ENCODE results near the gene NLK.
"Not testable (repeated sequence)": the region's sequence is repeated elsewhere in the genome, so short reads cannot be mapped to it uniquely, and the experiment has no call there.

The NLK gene

GRCh38 chr17:28074010-28074409 lies 31.5 kb downstream of the NLK start:
- DNase-seq: no peak

- no peak for DNase-seq
Measured at GRCh38 chr17:28076144-28076543, 33.7 kb downstream of the NLK start.

- not testable (repeated sequence) for DNase-seq
Measured at GRCh38 chr17:28077140-28077539, 34.7 kb downstream of the NLK start.

- peak; percentile 7 to 43 (median 38) for DNase-seq
Measured at GRCh38 chr17:28078341-28079229, 36.1 kb downstream of the NLK start.

GRCh38 chr17:28081467-28081866 lies 39.0 kb downstream of the NLK start:
- no peak for DNase-seq

GRCh38 chr17:28085766-28086165 lies 43.3 kb downstream of the NLK start:
- DNase-seq: no peak

- DNase-seq: peak in 1 of 3 donors; percentile 24
Measured at GRCh38 chr17:28086519-28086918, 44.0 kb downstream of the NLK start.

- no peak for DNase-seq
Measured at GRCh38 chr17:28087743-28088142, 45.3 kb downstream of the NLK start.

GRCh38 chr17:28090551-28090950 lies 48.1 kb downstream of the NLK start:
- no peak for DNase-seq

GRCh38 chr17:28092088-28092487 lies 49.6 kb downstream of the NLK start:
- no peak for DNase-seq

- no peak for DNase-seq
Measured at GRCh38 chr17:28093999-28094716, 51.7 kb downstream of the NLK start.

GRCh38 chr17:28096756-28097155 lies 54.3 kb downstream of the NLK start:
- DNase-seq: no peak

- DNase-seq: no peak
Measured at GRCh38 chr17:28097254-28097653, 54.8 kb downstream of the NLK start.

GRCh38 chr17:28097901-28098300 lies 55.4 kb downstream of the NLK start:
- no peak for DNase-seq

GRCh38 chr17:28098591-28098990 lies 56.1 kb downstream of the NLK start:
- not testable (repeated sequence) for DNase-seq

GRCh38 chr17:28100251-28100650 lies 57.8 kb downstream of the NLK start:
- DNase-seq: no peak

- DNase-seq: no peak
Measured at GRCh38 chr17:28100936-28101335, 58.5 kb downstream of the NLK start.

- no peak for DNase-seq
Measured at GRCh38 chr17:28101919-28102318, 59.4 kb downstream of the NLK start.

- no peak for DNase-seq
Measured at GRCh38 chr17:28105501-28105900, 63.0 kb downstream of the NLK start.

GRCh38 chr17:28110184-28110583 lies 67.7 kb downstream of the NLK start:
- DNase-seq: no peak

- DNase-seq: no peak
Measured at GRCh38 chr17:28112181-28112580, 69.7 kb downstream of the NLK start.

- no peak for DNase-seq
Measured at GRCh38 chr17:28112606-28113005, 70.1 kb downstream of the NLK start.

- DNase-seq: no peak
Measured at GRCh38 chr17:28113269-28113668, 70.8 kb downstream of the NLK start.

- DNase-seq: no peak
Measured at GRCh38 chr17:28115046-28115445, 72.6 kb downstream of the NLK start.

Measured in suppressor macrophage treated with lipopolysaccharide for 1 hour (primary cell).